NCI-H345 (cell line): ENCODE data around the gene C14orf180.

Source experiments
- DNase-seq: peaks from one replicate; lab custom pipeline; 2025; lab: John Stamatoyannopoulos, UW

The C14orf180 gene

GRCh38 chr14:104550340-104550860 lies 29.2 kb upstream of the C14orf180 start:
- no peak for DNase-seq

- no peak for DNase-seq
Measured at GRCh38 chr14:104550861-104551728, 28.5 kb upstream of the C14orf180 start.

- no peak for DNase-seq
Measured at GRCh38 chr14:104551851-104552737, 27.5 kb upstream of the C14orf180 start.

DNA sequence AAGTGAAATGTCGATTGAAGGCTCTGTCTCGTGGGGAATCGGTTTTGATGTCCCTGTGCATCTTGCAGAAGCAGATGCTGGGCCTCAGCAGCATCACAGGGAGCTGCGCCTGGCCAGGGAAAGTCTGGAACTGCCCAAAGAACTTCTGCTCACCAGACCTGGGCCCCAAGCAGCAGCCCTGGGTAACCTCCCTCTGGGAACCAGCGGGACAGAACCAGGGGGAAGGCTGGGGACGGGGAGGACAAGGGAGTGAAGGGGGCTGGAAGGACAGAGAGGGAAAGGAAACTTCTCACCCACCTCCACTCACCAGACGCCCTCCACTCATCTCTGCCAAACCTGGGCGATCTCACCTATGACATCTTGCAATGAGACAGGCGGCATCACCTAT lies 26.8 kb upstream of the C14orf180 start:
- no peak for DNase-seq

DNA sequence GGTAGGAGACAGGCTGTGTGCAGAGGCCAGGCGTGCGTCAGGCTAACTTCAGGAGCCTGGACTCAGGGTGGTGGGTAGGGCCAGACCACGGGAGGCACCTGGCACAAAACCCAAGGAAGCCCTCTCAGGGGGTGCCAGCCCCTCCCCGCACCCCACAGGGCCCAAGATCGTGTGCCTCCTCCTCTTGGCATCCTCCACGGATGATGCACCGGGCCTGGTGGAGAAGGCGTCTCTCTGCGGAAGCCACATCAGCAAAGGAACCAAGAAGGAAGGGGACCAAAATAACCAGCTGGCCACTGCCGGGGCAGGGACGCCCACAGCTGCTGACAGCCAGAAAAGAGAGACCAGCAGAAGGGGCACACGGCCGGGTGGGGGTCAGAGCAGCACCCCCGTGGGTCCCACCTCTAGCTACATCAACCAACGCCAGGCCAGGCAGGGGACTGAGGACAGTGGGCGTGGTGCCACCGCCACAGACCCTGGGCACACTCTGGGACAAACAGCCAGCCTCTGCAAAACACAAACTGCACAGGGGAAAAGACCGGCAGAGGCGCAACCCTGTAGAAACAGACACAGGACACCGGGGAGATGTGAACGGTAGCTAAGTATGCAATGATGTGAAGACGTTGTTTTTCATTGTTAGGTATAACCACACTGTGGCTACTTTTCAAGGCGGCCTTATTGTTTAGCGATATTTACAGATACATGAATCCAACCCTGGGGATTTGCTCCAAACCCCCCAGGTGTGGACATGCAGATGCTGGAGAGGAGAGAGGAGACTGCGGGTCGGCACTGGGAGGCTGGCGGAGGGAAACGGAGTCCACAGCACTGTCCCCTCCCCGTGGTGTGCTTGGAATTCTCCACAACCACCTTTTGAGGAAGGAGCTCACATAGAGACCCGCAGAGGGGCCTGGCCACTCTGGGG lies 26.1 kb upstream of the C14orf180 start:
- no peak for DNase-seq

- DNase-seq, result no peak
Measured at GRCh38 chr14:104554088-104554607, 25.4 kb upstream of the C14orf180 start.

DNA sequence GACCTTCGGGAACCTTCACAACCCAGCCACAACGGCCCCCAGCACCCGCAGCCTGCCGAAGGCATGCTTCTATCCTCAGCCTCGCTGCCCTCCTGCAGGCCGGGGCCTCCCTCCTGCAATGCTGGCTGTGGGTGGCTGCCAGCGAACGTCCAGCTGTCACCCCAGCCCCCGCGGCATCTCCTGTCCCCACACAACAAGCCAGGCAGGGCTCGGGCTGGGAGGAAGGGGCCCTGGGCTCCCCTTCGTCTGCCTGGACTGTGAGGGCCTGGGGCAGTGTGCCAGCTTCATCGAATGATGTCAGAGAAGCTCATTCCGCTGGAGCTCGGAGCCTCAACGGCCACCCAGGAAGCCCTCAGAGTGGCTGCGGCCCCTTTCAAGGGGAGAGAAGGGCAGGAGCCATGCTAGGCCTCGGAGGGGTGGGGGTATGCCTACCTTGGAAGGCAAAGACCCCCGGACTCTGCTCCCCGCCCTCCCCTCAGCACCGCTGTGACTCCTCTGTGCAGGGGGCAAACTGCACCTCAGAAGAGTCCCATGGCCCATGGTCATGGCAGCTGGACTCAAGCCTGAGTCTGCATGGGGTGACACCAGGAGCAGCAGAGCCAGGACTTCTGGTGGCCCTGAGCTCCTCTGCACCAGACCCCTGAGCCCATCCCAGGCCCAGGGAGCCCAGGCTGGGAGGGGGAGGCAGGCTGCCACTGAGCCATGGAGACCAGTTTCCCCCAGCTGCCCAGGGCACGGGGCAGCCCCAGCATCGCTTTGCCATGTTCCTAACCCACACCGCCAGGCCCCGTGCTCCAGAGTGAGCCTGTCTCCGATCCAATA lies 24.7 kb upstream of the C14orf180 start:
- no peak for DNase-seq

- no peak for DNase-seq
Measured at GRCh38 chr14:104555430-104556255, 23.9 kb upstream of the C14orf180 start.

DNA sequence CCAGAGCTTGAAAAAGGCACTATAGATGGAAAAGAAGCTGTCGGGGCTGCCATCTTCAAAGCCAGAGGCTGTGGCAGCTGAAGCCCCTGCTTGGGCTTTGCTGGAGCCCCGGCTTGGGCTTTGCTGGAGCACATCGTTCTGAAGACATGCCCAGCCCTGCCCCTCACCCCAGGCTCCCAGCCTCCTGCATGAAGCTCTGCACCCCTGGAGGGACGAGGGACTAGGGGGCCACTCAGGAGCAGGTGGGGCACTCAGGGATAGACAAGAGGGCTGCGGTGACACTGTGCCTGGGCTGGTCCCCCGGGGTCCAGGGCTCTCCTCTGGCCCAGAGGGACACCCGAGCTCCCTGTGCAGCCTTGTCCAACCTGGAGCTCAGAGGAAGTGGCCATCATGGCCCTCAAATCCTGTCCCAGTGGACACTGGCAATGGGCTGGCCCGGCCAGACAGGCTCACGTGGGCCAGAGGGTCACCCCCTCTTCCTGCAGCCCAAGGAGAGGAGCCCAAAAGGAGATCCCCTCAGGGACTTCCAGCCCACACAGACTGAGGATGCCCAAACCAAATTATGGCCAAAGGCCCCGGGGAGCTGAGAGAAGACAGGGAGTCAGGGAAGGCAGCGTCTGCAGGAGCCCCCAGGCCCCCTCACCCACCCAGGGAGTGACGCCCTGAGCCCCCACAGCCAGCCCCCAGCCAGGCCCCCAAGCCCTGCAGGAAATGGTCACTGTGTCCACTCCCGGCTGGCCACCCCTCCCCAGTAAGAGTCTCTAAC lies 23.1 kb upstream of the C14orf180 start:
- DNase-seq, result peak; percentile 25

- DNase-seq, result no peak
Measured at GRCh38 chr14:104557086-104557485, 22.5 kb upstream of the C14orf180 start.

DNA sequence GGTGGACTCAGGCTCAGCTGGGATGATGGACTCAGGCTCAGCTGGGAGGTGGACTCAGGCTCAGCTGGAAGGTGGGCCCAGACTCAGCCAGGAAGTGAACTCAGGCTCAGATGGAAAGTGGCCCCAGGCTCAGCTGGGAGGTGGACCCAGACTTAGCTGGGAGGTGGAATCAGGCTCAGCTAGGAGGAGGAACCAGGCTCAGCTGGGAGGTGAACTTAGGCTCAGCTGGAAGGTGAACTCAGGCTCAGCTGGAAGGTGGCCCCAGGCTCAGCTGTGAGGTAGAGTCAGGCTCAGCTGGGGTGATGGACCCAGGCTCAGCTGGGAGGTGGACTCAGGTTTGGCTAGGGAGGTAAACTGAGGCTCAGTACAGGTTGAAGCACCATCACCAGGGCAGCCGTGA lies 21.8 kb upstream of the C14orf180 start:
- no peak for DNase-seq

- no peak for DNase-seq
Measured at GRCh38 chr14:104558231-104559027, 21.1 kb upstream of the C14orf180 start.

GRCh38 chr14:104559028-104559803 lies 20.3 kb upstream of the C14orf180 start:
- DNase-seq, result no peak

GRCh38 chr14:104559804-104560585 lies 19.6 kb upstream of the C14orf180 start:
- no peak for DNase-seq

DNA sequence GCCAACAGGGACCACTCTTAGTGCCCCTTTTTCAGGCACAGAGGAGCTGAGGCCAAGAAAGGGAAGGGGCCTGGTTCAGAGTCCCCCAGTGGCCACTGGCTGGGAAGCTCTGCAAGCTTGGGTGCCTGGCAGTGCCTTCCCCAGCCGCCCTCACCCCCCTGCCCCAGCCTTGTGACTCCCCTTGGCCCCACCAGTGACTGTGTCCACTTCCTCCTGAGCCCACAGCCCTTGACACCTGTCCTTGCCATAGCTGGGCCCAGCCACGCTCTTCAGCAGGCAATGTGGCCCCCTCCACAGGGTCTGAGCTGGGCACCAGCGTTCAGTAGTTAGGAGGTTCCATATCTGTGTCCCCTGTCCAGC lies 19.0 kb upstream of the C14orf180 start:
- no peak for DNase-seq

DNA sequence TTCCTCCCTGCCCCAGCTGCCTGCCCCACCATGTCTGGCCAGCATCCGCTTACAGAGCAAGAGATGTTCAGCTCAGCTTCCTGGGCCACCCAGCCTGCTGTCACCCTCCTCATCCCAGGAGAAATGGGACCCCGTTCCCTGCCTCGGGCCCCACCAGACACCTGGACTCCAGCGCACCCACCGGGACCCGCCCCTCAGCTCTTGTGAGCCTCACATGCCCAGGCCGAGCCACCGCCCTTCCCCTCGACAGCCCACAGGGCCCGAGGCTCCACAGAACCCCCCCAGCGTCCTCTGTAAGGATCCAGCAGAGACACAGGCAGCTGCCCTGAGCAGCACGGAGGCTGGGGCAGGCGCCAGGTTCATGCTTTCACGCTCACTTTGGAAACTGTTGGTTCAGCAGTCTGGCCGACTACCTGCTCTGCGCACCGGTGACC lies 18.4 kb upstream of the C14orf180 start:
- no peak for DNase-seq
